Activated gamma-delta T cell treated with Interleukin-2 at 50 U/mL for 16 hours (primary cell): ENCODE results near the gene TOLLIP.

ENCODE experiments used
- DNase-seq: peaks from one replicate; pipeline ENCODE4 v3.0.0-alpha.2; 2020

The TOLLIP gene

GRCh38 chr11:1310318-1310687, 871 bp upstream of the TOLLIP start:
- no peak for DNase-seq

GRCh38 chr11:1308743-1309497, 512 bp downstream of the TOLLIP start:
- no peak for DNase-seq

- DNase-seq = no peak
These were observed 1.3 kb downstream of the TOLLIP start for GRCh38 chr11:1307998-1308742.

- no peak for DNase-seq
These were observed 2.1 kb downstream of the TOLLIP start for GRCh38 chr11:1307163-1307870.

- no peak for DNase-seq
These were observed 3.0 kb downstream of the TOLLIP start for GRCh38 chr11:1306186-1307162.

GRCh38 chr11:1305501-1306056, 3.9 kb downstream of the TOLLIP start:
- DNase-seq = no peak

- no peak for DNase-seq
These were observed 4.4 kb downstream of the TOLLIP start for GRCh38 chr11:1305063-1305495.

GRCh38 chr11:1304380-1304779, 5.1 kb downstream of the TOLLIP start:
- no peak for DNase-seq

GRCh38 chr11:1303973-1304372, 5.5 kb downstream of the TOLLIP start:
- no peak for DNase-seq

GRCh38 chr11:1303126-1303821, 6.2 kb downstream of the TOLLIP start:
- DNase-seq = no peak

GRCh38 chr11:1302461-1303125, 6.8 kb downstream of the TOLLIP start:
- DNase-seq = no peak

GRCh38 chr11:1302041-1302460, 7.4 kb downstream of the TOLLIP start:
- no peak for DNase-seq

- no peak for DNase-seq
These were observed 8.0 kb downstream of the TOLLIP start for GRCh38 chr11:1301220-1302000.

- no peak for DNase-seq
These were observed 8.8 kb downstream of the TOLLIP start for GRCh38 chr11:1300569-1301187.

GRCh38 chr11:1300121-1300520, 9.3 kb downstream of the TOLLIP start:
- no peak for DNase-seq

- DNase-seq = no peak
These were observed 9.8 kb downstream of the TOLLIP start for GRCh38 chr11:1299621-1300020.

- DNase-seq = no peak
These were observed 10.5 kb downstream of the TOLLIP start for GRCh38 chr11:1298695-1299492.

- no peak for DNase-seq
These were observed 11.6 kb downstream of the TOLLIP start for GRCh38 chr11:1297576-1298473.
